GM12872 (cell line): ENCODE data around the gene CPSF4L.

Experiments
- TF ChIP-seq, protein P1 (sequence below): IDR thresholded peaks from 3 replicates; pipeline ENCODE4 v1.5.1; 2011; ENCODE audit warnings: low read depth, mild to moderate bottlenecking, low read length, moderate library complexity; ENCODE audit not compliant: insufficient read depth

The CPSF4L gene

DNA sequence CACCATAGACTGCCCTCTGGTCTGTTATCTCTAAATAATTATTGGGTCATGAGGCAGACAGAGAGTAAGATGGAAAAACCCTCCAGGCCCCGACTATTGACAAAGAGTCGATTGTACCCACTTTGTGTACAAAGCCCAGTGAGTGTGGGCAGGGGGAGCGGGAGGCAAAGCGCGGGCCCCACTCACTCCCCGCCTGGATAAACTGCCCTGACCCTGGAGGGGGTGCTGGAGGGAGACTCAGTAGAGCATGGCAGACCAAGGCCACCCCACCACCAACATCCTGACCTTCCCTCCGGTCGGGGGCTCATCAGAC lies 11.2 kb upstream of the CPSF4L start:
- TF ChIP-seq, protein P1, sequence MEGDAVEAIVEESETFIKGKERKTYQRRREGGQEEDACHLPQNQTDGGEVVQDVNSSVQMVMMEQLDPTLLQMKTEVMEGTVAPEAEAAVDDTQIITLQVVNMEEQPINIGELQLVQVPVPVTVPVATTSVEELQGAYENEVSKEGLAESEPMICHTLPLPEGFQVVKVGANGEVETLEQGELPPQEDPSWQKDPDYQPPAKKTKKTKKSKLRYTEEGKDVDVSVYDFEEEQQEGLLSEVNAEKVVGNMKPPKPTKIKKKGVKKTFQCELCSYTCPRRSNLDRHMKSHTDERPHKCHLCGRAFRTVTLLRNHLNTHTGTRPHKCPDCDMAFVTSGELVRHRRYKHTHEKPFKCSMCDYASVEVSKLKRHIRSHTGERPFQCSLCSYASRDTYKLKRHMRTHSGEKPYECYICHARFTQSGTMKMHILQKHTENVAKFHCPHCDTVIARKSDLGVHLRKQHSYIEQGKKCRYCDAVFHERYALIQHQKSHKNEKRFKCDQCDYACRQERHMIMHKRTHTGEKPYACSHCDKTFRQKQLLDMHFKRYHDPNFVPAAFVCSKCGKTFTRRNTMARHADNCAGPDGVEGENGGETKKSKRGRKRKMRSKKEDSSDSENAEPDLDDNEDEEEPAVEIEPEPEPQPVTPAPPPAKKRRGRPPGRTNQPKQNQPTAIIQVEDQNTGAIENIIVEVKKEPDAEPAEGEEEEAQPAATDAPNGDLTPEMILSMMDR = no peak

DNA sequence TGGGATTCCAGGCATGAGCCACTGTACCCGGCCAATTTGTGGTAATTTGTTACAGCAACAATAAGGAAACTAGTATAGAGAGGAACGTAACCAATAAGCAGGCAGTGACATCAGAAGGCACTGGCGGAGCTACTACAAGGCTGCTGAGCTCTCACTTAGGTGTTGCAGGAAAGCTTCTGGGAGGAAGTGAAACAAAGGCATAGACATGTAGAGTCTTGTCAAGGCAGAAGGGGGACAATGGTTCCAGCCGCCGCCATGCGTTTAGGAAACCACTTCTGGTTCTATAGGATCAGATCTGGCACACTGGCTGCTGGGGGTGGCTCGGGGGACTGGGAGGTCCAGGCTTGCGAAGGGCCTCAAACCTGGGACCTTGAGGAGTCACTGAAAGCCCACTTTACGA lies 9.4 kb upstream of the CPSF4L start:
- TF ChIP-seq, protein P1 = no peak

DNA sequence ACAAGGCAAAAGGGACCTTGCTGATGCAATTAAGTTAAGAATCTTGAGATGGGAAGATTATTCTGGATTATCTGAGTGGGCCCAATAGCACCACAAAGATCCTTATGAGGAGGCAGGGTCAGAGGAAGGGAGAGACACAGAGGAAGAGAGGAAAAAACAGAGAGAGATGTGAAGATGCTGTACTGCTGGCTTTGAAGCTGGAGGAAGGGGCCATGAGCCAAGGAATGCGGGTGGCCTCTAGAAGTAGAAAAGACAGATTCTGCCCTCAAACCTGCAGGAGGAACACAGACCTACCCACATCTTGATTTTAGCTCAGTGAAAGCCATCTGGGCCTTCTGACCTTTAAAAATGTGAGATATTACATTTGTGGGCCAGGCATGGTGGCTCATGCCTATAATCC lies 8.1 kb upstream of the CPSF4L start:
- TF ChIP-seq, protein P1 = no peak

DNA sequence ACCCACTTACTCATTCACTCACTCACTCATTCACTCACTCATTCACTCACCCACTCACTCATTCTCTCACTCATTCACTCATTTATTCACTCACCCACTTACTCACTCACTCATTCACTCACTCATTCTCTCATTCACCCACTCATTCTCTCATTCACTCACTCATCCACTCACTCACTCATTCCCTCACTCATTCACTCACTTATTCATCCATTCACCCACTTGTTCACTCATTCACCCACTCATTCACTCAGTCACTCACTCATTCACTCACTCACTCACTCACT lies 7.6 kb upstream of the CPSF4L start:
- TF ChIP-seq, protein P1 = no peak

DNA sequence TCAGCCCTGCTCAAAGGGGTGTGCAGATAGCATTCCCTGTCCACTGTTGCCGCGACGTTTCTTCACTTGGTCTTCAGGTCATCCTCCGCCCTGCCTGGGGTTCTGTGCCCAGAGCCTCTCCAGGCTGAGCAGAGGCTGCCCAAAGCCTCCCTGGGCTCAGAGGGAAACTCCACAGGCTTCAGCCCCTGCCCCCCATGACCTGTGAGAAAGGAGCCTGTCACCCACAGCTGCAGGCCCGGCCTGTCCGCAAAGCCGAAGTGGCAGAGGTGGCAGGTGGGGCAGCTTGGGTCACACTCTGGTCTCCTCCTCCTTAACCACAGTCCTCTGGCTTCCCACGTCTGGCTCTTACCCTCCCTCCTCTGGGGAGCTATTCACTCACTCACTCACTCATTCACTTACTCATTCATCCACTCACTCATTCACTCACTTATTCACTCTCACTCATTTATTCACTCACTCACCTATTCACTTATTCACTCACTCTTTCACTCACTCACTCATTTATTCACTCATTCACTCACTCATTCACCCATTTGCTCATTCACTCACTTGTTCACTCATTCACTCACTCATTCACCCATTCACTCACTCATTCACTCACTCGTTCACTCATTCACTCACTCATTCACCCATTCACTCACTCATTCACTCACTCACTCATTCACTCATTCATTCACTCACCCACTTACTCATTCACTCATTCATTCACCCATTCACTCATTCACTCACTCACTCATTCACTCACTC lies 7.1 kb upstream of the CPSF4L start:
- TF ChIP-seq, protein P1 = no peak

DNA sequence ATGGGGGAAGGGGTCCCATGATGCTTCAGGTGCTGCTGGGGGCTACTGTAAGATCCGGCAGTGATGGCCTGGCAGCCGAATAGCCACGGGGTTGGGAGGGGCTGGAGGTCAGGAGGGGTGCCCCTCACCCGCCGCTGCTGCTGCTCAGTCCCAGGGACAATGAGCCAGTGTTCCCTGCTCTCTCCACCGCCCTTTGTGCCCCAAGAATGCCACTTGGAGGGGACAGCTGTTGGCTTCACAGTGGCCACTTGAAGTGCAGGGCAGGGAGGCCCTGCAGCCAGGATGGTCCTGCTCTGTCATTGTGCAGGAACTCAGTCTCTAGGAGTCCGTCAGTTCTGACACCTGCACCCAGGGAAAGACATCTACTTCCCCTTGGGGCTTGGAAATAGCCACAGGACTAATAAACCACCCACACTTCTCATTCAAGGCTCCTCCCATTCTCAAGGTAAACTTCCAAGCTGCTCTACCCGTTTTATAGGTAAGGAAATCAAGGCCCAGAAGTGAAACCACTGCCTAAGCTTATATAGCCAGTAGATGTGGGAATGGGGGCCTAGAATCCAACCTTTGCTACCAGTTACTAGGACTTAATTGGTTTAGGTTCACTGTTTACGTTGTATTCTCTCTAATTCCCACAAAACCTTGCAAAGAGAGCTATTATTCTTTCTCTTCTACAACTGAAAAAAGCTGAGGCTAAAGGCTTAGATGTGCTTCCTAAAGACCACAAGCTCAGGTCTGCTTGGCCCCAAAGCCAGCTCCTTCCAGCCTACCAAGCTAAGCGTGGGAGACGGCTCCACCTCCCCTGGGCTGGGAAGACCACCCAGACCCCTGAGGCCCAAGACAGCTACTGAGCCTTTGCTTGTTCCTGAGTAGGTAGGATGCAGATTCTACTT lies 6.2 kb upstream of the CPSF4L start:
- TF ChIP-seq, protein P1 = no peak

DNA sequence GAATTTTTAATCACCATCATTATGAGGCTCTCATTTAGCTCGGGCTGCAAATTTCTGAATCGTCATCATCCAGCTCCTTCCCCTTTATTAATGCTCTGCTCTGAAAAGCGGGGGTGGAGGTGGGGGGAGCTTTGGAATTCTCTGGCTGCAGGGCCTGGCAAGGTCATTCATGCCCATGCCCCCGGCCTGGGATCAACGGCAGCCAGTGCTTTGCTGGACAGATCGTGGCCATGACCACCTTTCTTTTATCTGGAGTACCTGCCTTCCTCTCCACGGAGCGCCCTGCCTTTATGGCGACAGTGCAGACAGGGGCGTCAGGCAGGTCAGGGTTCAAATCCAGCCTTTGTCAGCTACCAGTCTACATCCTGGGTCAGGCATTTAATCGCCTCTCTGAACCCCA lies 5.1 kb upstream of the CPSF4L start:
- TF ChIP-seq, protein P1 = no peak
